ENCODE measurements around the gene NUP210L.
"Not testable (repeated sequence)": the region's sequence is repeated elsewhere in the genome, so short reads cannot be mapped to it uniquely, and the experiment has no call there.

Gene NUP210L

GRCh38 chr1:154151311-154151710 is 3.6 kb downstream of the NUP210L start:
- Histone ChIP-seq H3K79me2 (ENCODE audit: insufficient read depth, low read length) (no peaks in the 10 kb centered on the region), H3K4me3 (ENCODE audit: low read length, poor library complexity, severe bottlenecking) (no peak overlapping the region), H3K9me2 (replicated peaks; ENCODE audit: low read depth, low read length) (no peaks in the 10 kb centered on the region), H3F3A (ENCODE audit: low read depth) (no peaks in the 10 kb centered on the region; the same call in 1 of the 2 replicates), H3K4me2 (ENCODE audit: low read depth, low read length, poor library complexity, severe bottlenecking) (no peak overlapping the region), H2AFZ (ENCODE audit: low read length) (no peak overlapping the region), H4K20me1 (ENCODE audit: insufficient read depth, low read length, poor library complexity, severe bottlenecking) (no peaks in the 10 kb centered on the region), H3K36me3 (ENCODE audit: insufficient read depth, low read length) (peaks cover 20% of the 10 kb centered on the region; the same call in 1 of the 2 replicates), H3K27me3 (ENCODE audit: insufficient read depth, low read length, poor library complexity, severe bottlenecking) (no peaks in the 10 kb centered on the region), H3K9ac (ENCODE audit: low read depth, low read length, poor library complexity, severe bottlenecking) (no peak overlapping the region), H3K9me3 (ENCODE audit: insufficient read depth, low read depth, low read length) (no peaks in the 10 kb centered on the region), H3K4me1 (ENCODE audit: insufficient read depth, low read length, poor library complexity, severe bottlenecking) (no peaks in the 10 kb centered on the region)
- TF ChIP-seq CTCF (conservative IDR thresholded peaks at IDR 0.05; ENCODE audit: low read length) (no peak), EZH2phosphoT487 (IDR thresholded peaks at IDR 0.05; ENCODE audit: borderline replicate concordance) (no peak)

DNA sequence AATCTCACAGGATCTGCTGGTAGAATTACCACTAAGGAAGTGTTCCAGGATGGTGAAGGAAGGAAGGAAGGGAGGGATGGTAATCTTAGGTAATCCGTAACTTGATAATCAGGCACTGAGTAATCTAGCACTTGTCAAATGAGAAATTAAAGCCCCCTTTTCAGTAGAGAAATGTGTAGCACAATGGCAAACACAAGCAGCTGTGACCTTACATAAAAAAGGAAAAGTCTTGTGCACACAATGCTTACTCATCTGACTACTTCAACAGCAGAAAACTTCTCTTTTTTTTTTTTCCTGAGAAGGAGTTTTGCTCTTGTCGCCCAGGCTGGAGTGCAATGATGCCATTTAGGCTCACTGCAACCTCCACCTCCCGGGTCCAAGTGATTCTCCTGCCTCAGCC is 6.1 kb downstream of the NUP210L start:
- Histone ChIP-seq H3K36me3 (ENCODE audit: insufficient read depth, low read length) (no peaks in the 10 kb centered on the region; the same call in 1 of the 2 replicates), H3K4me1 (ENCODE audit: insufficient read depth, low read length, poor library complexity, severe bottlenecking) (no peaks in the 10 kb centered on the region), H3K9me2 (replicated peaks; ENCODE audit: low read depth, low read length) (no peaks in the 10 kb centered on the region), H2AFZ (ENCODE audit: low read length) (no peak overlapping the region), H3F3A (ENCODE audit: low read depth) (no peaks in the 10 kb centered on the region), H4K20me1 (ENCODE audit: insufficient read depth, low read length, poor library complexity, severe bottlenecking) (no peaks in the 10 kb centered on the region), H3K27me3 (ENCODE audit: insufficient read depth, low read length, poor library complexity, severe bottlenecking) (no peaks in the 10 kb centered on the region), H3K9me3 (ENCODE audit: insufficient read depth, low read depth, low read length) (no peaks in the 10 kb centered on the region), H3K4me3 (ENCODE audit: low read length, poor library complexity, severe bottlenecking) (no peak overlapping the region), H3K79me2 (ENCODE audit: insufficient read depth, low read length) (no peaks in the 10 kb centered on the region), H3K4me2 (ENCODE audit: low read depth, low read length, poor library complexity, severe bottlenecking) (no peak overlapping the region), H3K9ac (ENCODE audit: low read depth, low read length, poor library complexity, severe bottlenecking) (no peak overlapping the region)
- TF ChIP-seq CTCF (conservative IDR thresholded peaks at IDR 0.05; ENCODE audit: low read length), result no peak
- TF ChIP-seq EZH2phosphoT487 (IDR thresholded peaks at IDR 0.05; ENCODE audit: borderline replicate concordance), result no peak

- not testable (repeated sequence) for H3F3A ChIP-seq (ENCODE audit: low read depth); H3K4me3 ChIP-seq (ENCODE audit: low read length, poor library complexity, severe bottlenecking); H2AFZ ChIP-seq (ENCODE audit: low read length); H3K4me2 ChIP-seq (ENCODE audit: low read depth, low read length, poor library complexity, severe bottlenecking); H3K9me3 ChIP-seq (ENCODE audit: insufficient read depth, low read depth, low read length); H3K36me3 ChIP-seq (ENCODE audit: insufficient read depth, low read length); H3K79me2 ChIP-seq (ENCODE audit: insufficient read depth, low read length); H3K9ac ChIP-seq (ENCODE audit: low read depth, low read length, poor library complexity, severe bottlenecking); H3K4me1 ChIP-seq (ENCODE audit: insufficient read depth, low read length, poor library complexity, severe bottlenecking); H4K20me1 ChIP-seq (ENCODE audit: insufficient read depth, low read length, poor library complexity, severe bottlenecking); H3K27me3 ChIP-seq (ENCODE audit: insufficient read depth, low read length, poor library complexity, severe bottlenecking); H3K9me2 ChIP-seq (replicated peaks; ENCODE audit: low read depth, low read length)
Measured at GRCh38 chr1:154147505-154147904, 7.4 kb downstream of the NUP210L start.

DNA sequence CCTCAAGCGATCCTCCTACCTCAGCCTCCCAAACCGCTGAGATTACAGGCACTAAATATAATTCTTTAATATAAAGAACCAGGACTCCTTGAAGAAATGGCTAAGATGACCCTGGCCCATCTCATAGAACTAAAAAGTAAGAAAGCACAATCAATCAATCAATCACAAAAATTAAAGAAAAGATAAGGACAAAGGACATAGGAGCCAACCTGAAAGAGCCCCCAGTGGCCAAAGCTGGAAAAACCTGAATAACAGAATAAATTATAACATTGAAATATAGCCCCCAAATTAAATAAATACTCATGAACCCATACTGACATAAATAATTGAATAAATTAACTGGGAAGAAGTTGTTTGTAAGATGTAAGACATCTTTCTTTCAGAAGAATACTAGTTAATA is 8.9 kb downstream of the NUP210L start:
- no peak overlapping the region for H3K4me3 ChIP-seq (ENCODE audit: low read length, poor library complexity, severe bottlenecking)
- H4K20me1 ChIP-seq (ENCODE audit: insufficient read depth, low read length, poor library complexity, severe bottlenecking), result no peaks in the 10 kb centered on the region
- H2AFZ ChIP-seq (ENCODE audit: low read length), result no peak overlapping the region
- no peak overlapping the region for H3K4me2 ChIP-seq (ENCODE audit: low read depth, low read length, poor library complexity, severe bottlenecking)
- peak; percentile 67 for TF ChIP-seq CTCF (conservative IDR thresholded peaks at IDR 0.05; ENCODE audit: low read length)
- TF ChIP-seq EZH2phosphoT487 (IDR thresholded peaks at IDR 0.05; ENCODE audit: borderline replicate concordance), result no peak
- H3K9ac ChIP-seq (ENCODE audit: low read depth, low read length, poor library complexity, severe bottlenecking), result no peak overlapping the region
- H3K4me1 ChIP-seq (ENCODE audit: insufficient read depth, low read length, poor library complexity, severe bottlenecking), result no peaks in the 10 kb centered on the region
- no peaks in the 10 kb centered on the region for H3F3A ChIP-seq (ENCODE audit: low read depth)
- no peaks in the 10 kb centered on the region for H3K9me2 ChIP-seq (replicated peaks; ENCODE audit: low read depth, low read length)
- no peaks in the 10 kb centered on the region for H3K27me3 ChIP-seq (ENCODE audit: insufficient read depth, low read length, poor library complexity, severe bottlenecking)
- H3K9me3 ChIP-seq (ENCODE audit: insufficient read depth, low read depth, low read length), result no peaks in the 10 kb centered on the region
- H3K36me3 ChIP-seq (ENCODE audit: insufficient read depth, low read length), result no peaks in the 10 kb centered on the region
- no peaks in the 10 kb centered on the region for H3K79me2 ChIP-seq (ENCODE audit: insufficient read depth, low read length)
